HepG2 (cell line): ENCODE results near the gene IVD. TPM values are rescaled to one million over a fixed set of nuclear protein-coding genes. Genes with fewer than 3 reads are reported as not detected.

ENCODE experiments used
- ATAC-seq: fragments of 200-7000 bp; cut with Tn5 transposase; 3 replicates; pipeline ENCODE4 v1.9.1; 2020; ENCODE audit warnings: mild to moderate bottlenecking, moderate library complexity
- BruUV-seq: library from RNA; stranded (reverse); fragments of 400-500 nt; replicated peaks from 2 replicates; lab custom pipeline; 2021; lab: Mats Ljungman, UMichigan
- CTCF ChIA-PET: fragments of 300-600 bp; formaldehyde crosslinking; extraction: SDS; loops from one replicate; lab custom pipeline; 2021; ENCODE audit warnings: low total read pairs, inconsistent platforms, low intra/inter-chr PET ratio; lab: Yijun Ruan, JAX
- POLR2A ChIA-PET: fragments of 350-600 bp; sonication (Branson Sonifier 250); formaldehyde crosslinking; loops from one replicate; lab custom pipeline; 2020; ENCODE audit warnings: antibody characterized with exemption, inconsistent platforms; lab: Yijun Ruan, JAX
- DNase-seq: peaks from one replicate; pipeline ENCODE4 v3.0.0-alpha.2; 2015; ENCODE audit warnings: low spot score
- FAIRE-seq: peaks from 3 replicates; lab custom pipeline; 2011; peaks lifted over from hg19 to GRCh38; lab: Jason Lieb, UNC
- H2AFZ ChIP-seq: one replicate; pipeline ENCODE4 v1.6.1; 2011; ENCODE audit warnings: low read length, inconsistent platforms
- H3K27ac ChIP-seq: fragments of 300-600 bp; 3 replicates; pipeline ENCODE4 v1.8.0; 2011; ENCODE audit warnings: mixed run types, mild to moderate bottlenecking, mixed read lengths, low read length, inconsistent platforms; ENCODE audit not compliant: insufficient read depth; ENCODE audit errors: extremely low read length
- H3K27me3 ChIP-seq, 2 experiments: fragments of 200-600 bp in 1 of 2; 2 replicates in 1 of 2; 3 replicates in 1 of 2; pipeline versions ENCODE4 v1.6.0 to v1.8.0; 2011; ENCODE audit warnings: low read length in 2 of 2, mild to moderate bottlenecking in 2 of 2, moderate library complexity in 2 of 2, inconsistent platforms in 1 of 2; ENCODE audit not compliant: insufficient read depth in 2 of 2, control insufficient read depth in 1 of 2
- H3K36me3 ChIP-seq, 2 experiments: fragments of 200-600 bp in 1 of 2; replicated peaks in 1 of 2; 2 replicates in 1 of 2; 3 replicates in 1 of 2; pipeline versions ENCODE4 v1.5.1 to v1.8.0; 2011; ENCODE audit warnings: low read length in 2 of 2, inconsistent platforms in 1 of 2; ENCODE audit not compliant: insufficient read depth in 2 of 2, control insufficient read depth in 1 of 2
- H3K4me1 ChIP-seq: 2 replicates; pipeline ENCODE4 v1.5.1; 2012; ENCODE audit warnings: low read length, inconsistent platforms; ENCODE audit not compliant: insufficient read depth
- H3K4me2 ChIP-seq: 2 replicates; pipeline ENCODE4 v1.6.0; 2011; ENCODE audit warnings: low read depth, low read length, inconsistent platforms
- H3K4me3 ChIP-seq, 3 experiments: fragments of 200-600 bp in 1 of 3; sonication (generic), shearing (Covaris generic) in 1 of 3; replicated peaks in 1 of 3; 2 replicates each; pipeline ENCODE4 v1.5.1; 2011 to 2016; ENCODE audit warnings: low read length in 3 of 3, inconsistent platforms in 2 of 3, low read depth in 2 of 3, mild to moderate bottlenecking in 2 of 3, control low read depth in 1 of 3, mixed read lengths in 1 of 3; ENCODE audit not compliant: insufficient read depth in 1 of 3
- H3K79me2 ChIP-seq: one replicate; pipeline ENCODE4 v1.6.1; 2011; ENCODE audit warnings: low read length, inconsistent platforms; ENCODE audit not compliant: insufficient read depth
- H3K9ac ChIP-seq: 2 replicates; pipeline ENCODE4 v1.6.0; 2011; ENCODE audit warnings: mild to moderate bottlenecking, low read depth, low read length, inconsistent platforms; ENCODE audit not compliant: insufficient read depth
- H3K9me3 ChIP-seq: 2 replicates; pipeline ENCODE4 v1.5.1; 2012; ENCODE audit warnings: mild to moderate bottlenecking, low read length
- H4K20me1 ChIP-seq: 2 replicates; pipeline ENCODE4 v1.6.0; 2011; ENCODE audit warnings: inconsistent platforms, mild to moderate bottlenecking, low read length, moderate library complexity; ENCODE audit not compliant: insufficient read depth
- ZNF234 ChIP-seq: sonication (generic); formaldehyde crosslinking; conservative IDR thresholded peaks from 2 replicates; pipeline ENCODE4 v1.5.1; 2020; ENCODE audit warnings: mild to moderate bottlenecking, missing genetic modification reagents
- ZNF367 ChIP-seq: sonication (generic); formaldehyde crosslinking; IDR thresholded peaks from 2 replicates; pipeline ENCODE4 v1.4.0; 2020; ENCODE audit warnings: missing genetic modification reagents, borderline replicate concordance
- ZNF7 ChIP-seq: IDR thresholded peaks from 2 replicates; pipeline ENCODE4 v1.6.1; 2016; ENCODE audit warnings: missing biosample characterization, missing genetic modification reagents
- WGBS: methylation state at CpG from one replicate; pipeline ENCODE4 v1.1.6; 2017; ENCODE audit warnings: low lambda C conversion rate; 5-methylcytosine and 5-hydroxymethylcytosine counted together
- in situ Hi-C: cut with HindIII; loops from 2 replicates; pipeline ENCODE4 v1.10.0; 2017; ENCODE audit warnings: low pct_unique_long_range_greater_than_20kb; ENCODE audit not compliant: extremely low pct_ligation_motif_present
- intact Hi-C: fragments of 100-400 bp; cut with micrococcal nuclease; formaldehyde crosslinking; loops from one replicate; pipeline ENCODE4 v1.10.0; 2022; ENCODE audit not compliant: unreplicated experiment
- polyA plus RNA-seq, 8 experiments: library from polyadenylated mRNA; depleted of rRNA in 3 of 8; stranded (reverse) in 7 of 8; unstranded in 1 of 8; fragments of >200 nt; fragmentation: Illumina TruSeq in 4 of 8; extraction: Trizol in 4 of 8; gene quantifications; 2 replicates each; pipeline versions ENCODE4 v1.2.1 to v1.2.3, GENCODE V29; 2011 to 2016; ENCODE audit warnings: low read depth in 4 of 8, missing spikeins in 1 of 8, mixed read lengths in 1 of 8; ENCODE audit not compliant: insufficient read depth in 1 of 8
- total RNA-seq, 5 experiments: library from RNA; depleted of rRNA; stranded (reverse); fragments of >200 nt; fragmentation: Illumina TruSeq; extraction: Trizol; gene quantifications; 2 replicates each; pipeline ENCODE4 v1.2.3, GENCODE V29; 2016; ENCODE audit warnings: low read depth in 1 of 5
- TF ChIP-seq, protein P1 (sequence below): sonication (generic); formaldehyde crosslinking; IDR thresholded peaks from 2 replicates; pipeline ENCODE4 v1.5.1; 2020; ENCODE audit warnings: missing genetic modification reagents, mild to moderate bottlenecking, borderline replicate concordance
- TF ChIP-seq, protein P2 (sequence below): sonication (generic); formaldehyde crosslinking; IDR thresholded peaks from 2 replicates; pipeline ENCODE4 v1.8.1; 2023; ENCODE audit warnings: missing genetic modification reagents, inconsistent platforms, borderline replicate concordance

Gene IVD
- total and polyA plus RNA-seq, 2 of the 13 experiments (the other 11 are each of a cell fraction or from before 2014, with no cell fraction given) = 48.0 to 53.9 TPM

DNA sequence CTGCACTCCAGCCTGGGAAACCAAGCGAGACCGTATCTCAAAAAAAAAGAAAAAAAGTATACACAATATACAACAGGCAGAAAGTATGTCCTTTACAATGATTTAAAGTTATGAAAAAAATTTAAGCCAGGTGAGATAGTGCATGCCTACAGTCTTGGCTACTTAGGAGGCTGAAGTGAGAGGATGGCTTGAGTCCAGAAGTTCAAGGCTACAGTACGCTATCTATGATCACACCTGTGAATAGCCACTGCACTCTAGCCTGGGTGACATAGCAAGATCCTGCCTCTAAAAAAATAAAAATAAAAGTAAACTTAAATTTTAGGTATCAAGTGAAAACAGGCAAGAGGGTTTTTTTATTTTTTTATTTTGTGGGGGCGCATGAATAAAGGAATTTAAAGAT is 26.2 kb upstream of the IVD start:
- no peak for FAIRE-seq
- H3K36me3 ChIP-seq = no peaks in the 10 kb centered on the region
- 63% methylated on average over 4 of the region's 4 CpGs for WGBS
- no peak for ATAC-seq
- in situ Hi-C loops (no loop called here), intact Hi-C loops (no loop called here)
- no peak overlapping the region for H3K27ac ChIP-seq
- TF ChIP-seq, protein P1, sequence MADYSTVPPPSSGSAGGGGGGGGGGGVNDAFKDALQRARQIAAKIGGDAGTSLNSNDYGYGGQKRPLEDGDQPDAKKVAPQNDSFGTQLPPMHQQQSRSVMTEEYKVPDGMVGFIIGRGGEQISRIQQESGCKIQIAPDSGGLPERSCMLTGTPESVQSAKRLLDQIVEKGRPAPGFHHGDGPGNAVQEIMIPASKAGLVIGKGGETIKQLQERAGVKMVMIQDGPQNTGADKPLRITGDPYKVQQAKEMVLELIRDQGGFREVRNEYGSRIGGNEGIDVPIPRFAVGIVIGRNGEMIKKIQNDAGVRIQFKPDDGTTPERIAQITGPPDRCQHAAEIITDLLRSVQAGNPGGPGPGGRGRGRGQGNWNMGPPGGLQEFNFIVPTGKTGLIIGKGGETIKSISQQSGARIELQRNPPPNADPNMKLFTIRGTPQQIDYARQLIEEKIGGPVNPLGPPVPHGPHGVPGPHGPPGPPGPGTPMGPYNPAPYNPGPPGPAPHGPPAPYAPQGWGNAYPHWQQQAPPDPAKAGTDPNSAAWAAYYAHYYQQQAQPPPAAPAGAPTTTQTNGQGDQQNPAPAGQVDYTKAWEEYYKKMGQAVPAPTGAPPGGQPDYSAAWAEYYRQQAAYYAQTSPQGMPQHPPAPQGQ (CRISPR knock-in tag) = no peak
- TF ChIP-seq ZNF367 (CRISPR knock-in tag) (no peak), ZNF234 (CRISPR knock-in tag) (no peak), ZNF7 (CRISPR knock-in tag) (no peak)
- TF ChIP-seq, protein P2, sequence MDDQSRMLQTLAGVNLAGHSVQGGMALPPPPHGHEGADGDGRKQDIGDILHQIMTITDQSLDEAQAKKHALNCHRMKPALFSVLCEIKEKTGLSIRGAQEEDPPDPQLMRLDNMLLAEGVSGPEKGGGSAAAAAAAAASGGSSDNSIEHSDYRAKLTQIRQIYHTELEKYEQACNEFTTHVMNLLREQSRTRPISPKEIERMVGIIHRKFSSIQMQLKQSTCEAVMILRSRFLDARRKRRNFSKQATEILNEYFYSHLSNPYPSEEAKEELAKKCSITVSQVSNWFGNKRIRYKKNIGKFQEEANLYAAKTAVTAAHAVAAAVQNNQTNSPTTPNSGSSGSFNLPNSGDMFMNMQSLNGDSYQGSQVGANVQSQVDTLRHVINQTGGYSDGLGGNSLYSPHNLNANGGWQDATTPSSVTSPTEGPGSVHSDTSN = no peak
- no peak overlapping the region for H3K4me3 ChIP-seq
- peaks cover 14% of the 10 kb centered on the region for H3K79me2 ChIP-seq
- POLR2A ChIA-PET = no interaction called here
- DNase-seq = no peak
- no peaks in the 10 kb centered on the region for H3K9me3 ChIP-seq
- H3K27me3 ChIP-seq = no peaks in the 10 kb centered on the region; a peak in 2 of 5 replicates
- H4K20me1 ChIP-seq = no peaks in the 10 kb centered on the region
- no peak overlapping the region for H3K9ac ChIP-seq
- H3K4me2 ChIP-seq = peak overlapping the region; percentile 34; the same call in 1 of the 2 replicates
- CTCF ChIA-PET = no interaction called here
- no TSS peak for BruUV-seq
- H3K4me1 ChIP-seq = peaks cover 31% of the 10 kb centered on the region
- peak overlapping the region; percentile 60 for H2AFZ ChIP-seq
